Transverse colon (tissue), 3 donors: ENCODE data around the gene GGACT.

ENCODE experiments used
- EP300 ChIP-seq: sonication (generic); formaldehyde crosslinking; IDR thresholded peaks from one replicate; pipeline ENCODE4 v1.6.1; 2017; ENCODE audit warnings: antibody characterized with exemption, low read depth
- TF ChIP-seq, protein P1 (sequence below), 5 experiments: fragments of 200-600 bp in 3 of 5; fragments of 450-650 bp in 2 of 5; sonication (generic) in 3 of 5; IDR thresholded peaks; 1 replicate in 2 of 5; 2 replicates in 3 of 5; pipeline ENCODE4 v1.5.1; 2016 to 2017; ENCODE audit warnings: antibody characterized with exemption in 5 of 5, inconsistent platforms in 3 of 5, mild to moderate bottlenecking in 2 of 5, moderate library complexity in 1 of 5

- TF ChIP-seq, protein P1, sequence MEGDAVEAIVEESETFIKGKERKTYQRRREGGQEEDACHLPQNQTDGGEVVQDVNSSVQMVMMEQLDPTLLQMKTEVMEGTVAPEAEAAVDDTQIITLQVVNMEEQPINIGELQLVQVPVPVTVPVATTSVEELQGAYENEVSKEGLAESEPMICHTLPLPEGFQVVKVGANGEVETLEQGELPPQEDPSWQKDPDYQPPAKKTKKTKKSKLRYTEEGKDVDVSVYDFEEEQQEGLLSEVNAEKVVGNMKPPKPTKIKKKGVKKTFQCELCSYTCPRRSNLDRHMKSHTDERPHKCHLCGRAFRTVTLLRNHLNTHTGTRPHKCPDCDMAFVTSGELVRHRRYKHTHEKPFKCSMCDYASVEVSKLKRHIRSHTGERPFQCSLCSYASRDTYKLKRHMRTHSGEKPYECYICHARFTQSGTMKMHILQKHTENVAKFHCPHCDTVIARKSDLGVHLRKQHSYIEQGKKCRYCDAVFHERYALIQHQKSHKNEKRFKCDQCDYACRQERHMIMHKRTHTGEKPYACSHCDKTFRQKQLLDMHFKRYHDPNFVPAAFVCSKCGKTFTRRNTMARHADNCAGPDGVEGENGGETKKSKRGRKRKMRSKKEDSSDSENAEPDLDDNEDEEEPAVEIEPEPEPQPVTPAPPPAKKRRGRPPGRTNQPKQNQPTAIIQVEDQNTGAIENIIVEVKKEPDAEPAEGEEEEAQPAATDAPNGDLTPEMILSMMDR (IDR thresholded peaks at IDR 0.05): no peak
- TF ChIP-seq EP300: no peak
Observed at GRCh38 chr13:100561158-100561499, 27.5 kb downstream of the GGACT start.
